A673 (cell line): ENCODE measurements around the gene GTF3C1. TPM values are rescaled to one million over a fixed set of nuclear protein-coding genes. Genes with fewer than 3 reads are reported as not detected.
"Not testable (repeated sequence)": the region's sequence is repeated elsewhere in the genome, so short reads cannot be mapped to it uniquely, and the experiment has no call there.

Experiments
- BruUV-seq: library from RNA; stranded (reverse); fragments of 400-500 nt; replicated peaks from 2 replicates; lab custom pipeline; 2021; lab: Mats Ljungman, UMichigan
- CTCF ChIA-PET: fragments of 300-600 bp; sonication (Branson Sonifier 250); formaldehyde crosslinking; loops from one replicate; lab custom pipeline; 2022; ENCODE audit warnings: antibody characterized with exemption; lab: Charles Lee
- POLR2A ChIA-PET: fragments of 300-600 bp; sonication (Branson Sonifier 250); formaldehyde crosslinking; loops from one replicate; lab custom pipeline; 2022; ENCODE audit warnings: antibody characterized with exemption; ENCODE audit not compliant: low non-redundant PET; lab: Charles Lee
- DNase-seq: peaks from one replicate; pipeline ENCODE4 v3.0.0-alpha.2; 2015; ENCODE audit warnings: low spot score
- H3K27ac ChIP-seq: fragments of 200-600 bp; sonication (generic); 2 replicates; pipeline ENCODE4 v1.5.1; 2016; ENCODE audit warnings: mixed run types, low read depth, mild to moderate bottlenecking, mixed read lengths, antibody characterized with exemption, low read length; ENCODE audit not compliant: poor library complexity, severe bottlenecking
- H3K27me3 ChIP-seq: fragments of 200-600 bp; sonication (generic); replicated peaks from 2 replicates; pipeline ENCODE4 v1.6.1; 2017; ENCODE audit warnings: mixed run types, low read depth, mild to moderate bottlenecking, mixed read lengths, antibody characterized with exemption, low read length; ENCODE audit not compliant: insufficient read depth, poor library complexity
- H3K36me3 ChIP-seq: fragments of 200-600 bp; sonication (generic); 2 replicates; pipeline ENCODE4 v1.6.1; 2016; ENCODE audit warnings: mixed run types, mild to moderate bottlenecking, mixed read lengths, antibody characterized with exemption, low read length; ENCODE audit not compliant: insufficient read depth, poor library complexity, severe bottlenecking
- H3K4me1 ChIP-seq: fragments of 200-600 bp; sonication (generic); 2 replicates; pipeline ENCODE4 v1.6.1; 2017; ENCODE audit warnings: mixed run types, mild to moderate bottlenecking, mixed read lengths, antibody characterized with exemption, low read length; ENCODE audit not compliant: insufficient read depth, poor library complexity, severe bottlenecking
- H3K4me3 ChIP-seq: fragments of 200-600 bp; sonication (generic); 2 replicates; pipeline ENCODE4 v1.5.1; 2016; ENCODE audit warnings: low read depth, mixed run types, mild to moderate bottlenecking, mixed read lengths, low read length; ENCODE audit not compliant: poor library complexity, severe bottlenecking
- H3K9me3 ChIP-seq: fragments of 200-600 bp; sonication (generic); 2 replicates; pipeline ENCODE4 v1.6.1; 2016; ENCODE audit warnings: mixed run types, low read depth, mild to moderate bottlenecking, mixed read lengths, antibody characterized with exemption, low read length; ENCODE audit not compliant: poor library complexity, severe bottlenecking
- EZH2 ChIP-seq: fragments of 200-600 bp; sonication (generic); IDR thresholded peaks from 2 replicates; pipeline ENCODE4 v1.6.1; 2017; ENCODE audit warnings: borderline replicate concordance, low read depth, mild to moderate bottlenecking, mixed read lengths, antibody characterized with exemption, low read length; ENCODE audit not compliant: poor library complexity, severe bottlenecking
- intact Hi-C: fragments of 100-400 bp; cut with micrococcal nuclease; formaldehyde crosslinking; loops from one replicate; pipeline ENCODE4 v1.10.0; 2022; ENCODE audit not compliant: unreplicated experiment
- total RNA-seq: library from RNA; stranded (reverse); gene quantifications from 2 replicates; pipeline ENCODE4 v1.2.3, GENCODE V29; 2021
- TF ChIP-seq, protein P1 (sequence below): fragments of 300-800, 200-600 bp; sonication (generic); conservative IDR thresholded peaks from 2 replicates; pipeline ENCODE4 v1.5.1; 2017; ENCODE audit warnings: low read depth, mild to moderate bottlenecking, antibody characterized with exemption, low read length, moderate library complexity, mixed read lengths

GTF3C1 gene
- total RNA-seq, 1 experiment from 2014 or later: 94.2 TPM

DNA sequence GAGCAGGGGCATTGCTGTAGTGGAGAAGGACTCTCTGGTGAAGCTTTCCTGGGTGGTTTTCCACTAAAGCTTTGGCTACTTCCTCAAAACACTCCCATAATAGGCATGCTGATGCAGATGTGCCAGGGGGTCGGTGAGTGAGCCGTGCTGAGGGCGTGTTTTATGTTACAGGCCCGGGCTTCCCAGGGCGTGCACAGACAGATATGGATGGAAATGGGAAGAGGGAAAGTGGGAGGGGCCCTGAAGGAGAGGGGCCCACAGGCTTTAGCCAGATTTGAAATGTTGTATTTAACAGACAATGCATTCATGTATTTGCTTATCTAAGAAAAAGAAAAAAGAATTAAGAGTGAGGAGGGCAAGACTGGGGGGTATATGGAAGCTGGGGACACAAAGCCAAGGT is 91.5 kb downstream of the GTF3C1 start:
- BruUV-seq: no TSS peak
- H3K4me3 ChIP-seq: no peak overlapping the region
- DNase-seq: no peak
- no peaks in the 10 kb centered on the region for H3K27me3 ChIP-seq
- H3K9me3 ChIP-seq: no peaks in the 10 kb centered on the region
- POLR2A ChIA-PET: no interaction called here
- CTCF ChIA-PET: no interaction called here
- no peak overlapping the region for H3K27ac ChIP-seq
- H3K36me3 ChIP-seq: peaks cover 20% of the 10 kb centered on the region
- intact Hi-C loops: loop anchor here (5.0 kb wide), 1 partner anchor 91 kb away; no protein-coding TSS in a partner anchor
- TF ChIP-seq EZH2: no peak
- TF ChIP-seq, protein P1, sequence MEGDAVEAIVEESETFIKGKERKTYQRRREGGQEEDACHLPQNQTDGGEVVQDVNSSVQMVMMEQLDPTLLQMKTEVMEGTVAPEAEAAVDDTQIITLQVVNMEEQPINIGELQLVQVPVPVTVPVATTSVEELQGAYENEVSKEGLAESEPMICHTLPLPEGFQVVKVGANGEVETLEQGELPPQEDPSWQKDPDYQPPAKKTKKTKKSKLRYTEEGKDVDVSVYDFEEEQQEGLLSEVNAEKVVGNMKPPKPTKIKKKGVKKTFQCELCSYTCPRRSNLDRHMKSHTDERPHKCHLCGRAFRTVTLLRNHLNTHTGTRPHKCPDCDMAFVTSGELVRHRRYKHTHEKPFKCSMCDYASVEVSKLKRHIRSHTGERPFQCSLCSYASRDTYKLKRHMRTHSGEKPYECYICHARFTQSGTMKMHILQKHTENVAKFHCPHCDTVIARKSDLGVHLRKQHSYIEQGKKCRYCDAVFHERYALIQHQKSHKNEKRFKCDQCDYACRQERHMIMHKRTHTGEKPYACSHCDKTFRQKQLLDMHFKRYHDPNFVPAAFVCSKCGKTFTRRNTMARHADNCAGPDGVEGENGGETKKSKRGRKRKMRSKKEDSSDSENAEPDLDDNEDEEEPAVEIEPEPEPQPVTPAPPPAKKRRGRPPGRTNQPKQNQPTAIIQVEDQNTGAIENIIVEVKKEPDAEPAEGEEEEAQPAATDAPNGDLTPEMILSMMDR: no peak
- peaks cover 9% of the 10 kb centered on the region for H3K4me1 ChIP-seq

DNA sequence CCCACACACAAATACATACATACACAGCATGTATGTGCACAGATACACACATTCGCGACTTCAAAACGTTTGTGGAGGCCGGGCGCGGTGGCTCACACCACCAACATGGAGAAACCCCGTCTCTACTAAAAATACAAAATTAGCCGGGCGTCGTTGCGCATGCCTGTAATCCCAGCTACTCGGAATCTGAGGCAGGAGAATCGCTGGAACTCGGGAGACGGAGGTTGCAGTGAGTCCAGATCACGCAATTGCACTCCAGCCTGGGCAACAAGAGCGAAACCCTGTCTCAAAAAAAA is 92.2 kb downstream of the GTF3C1 start:
- H3K4me3 ChIP-seq, H3K27ac ChIP-seq, CTCF ChIA-PET, H3K4me1 ChIP-seq, POLR2A ChIA-PET, H3K9me3 ChIP-seq, DNase-seq, H3K27me3 ChIP-seq, BruUV-seq: not testable (repeated sequence)
- H3K36me3 ChIP-seq: peaks cover 14% of the 10 kb centered on the region
- intact Hi-C loops: loop anchor here (1.0 to 5.0 kb wide), 3 partner anchors 90 to 305 kb away; no protein-coding TSS in a partner anchor

DNA sequence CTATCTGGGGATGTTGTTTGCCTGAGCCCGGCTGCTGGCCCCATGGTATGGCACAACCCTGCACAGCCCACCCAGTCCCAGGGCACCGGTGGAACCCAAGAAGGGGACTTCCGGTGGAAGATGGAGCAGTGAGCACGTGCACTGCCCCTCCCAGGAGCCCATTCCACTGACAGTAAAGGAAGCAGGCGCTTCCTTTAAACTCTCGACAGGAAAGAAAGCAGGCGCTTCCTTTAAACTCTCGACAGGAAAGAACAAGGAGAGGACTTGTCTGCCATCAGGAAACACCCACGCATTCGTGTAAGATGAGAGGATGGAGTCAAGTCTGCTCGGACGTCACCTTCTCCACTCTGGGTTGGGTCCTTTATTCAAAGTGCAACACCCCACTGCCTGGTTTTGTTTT is 94.0 kb downstream of the GTF3C1 start:
- H3K4me1 ChIP-seq: peaks cover 9% of the 10 kb centered on the region
- H3K27ac ChIP-seq: no peak overlapping the region
- H3K36me3 ChIP-seq: peaks cover 5% of the 10 kb centered on the region
- DNase-seq: peak; percentile 68
- CTCF ChIA-PET: interaction anchor here (0.6 kb wide), 1 partner anchor 29 kb away, joined by 6 read pairs; no protein-coding TSS in a partner anchor
- no peaks in the 10 kb centered on the region for H3K27me3 ChIP-seq
- H3K9me3 ChIP-seq: no peaks in the 10 kb centered on the region
- POLR2A ChIA-PET: interaction anchor here (0.6 kb wide), 1 partner anchor 483 kb away, joined by 3 read pairs; no protein-coding TSS in a partner anchor
- BruUV-seq: no TSS peak
- intact Hi-C loops: loop anchor here (2.0 to 5.0 kb wide), 2 partner anchors 88 to 303 kb away; no protein-coding TSS in a partner anchor
- TF ChIP-seq, protein P1: no peak
- no peak for TF ChIP-seq EZH2
- no peak overlapping the region for H3K4me3 ChIP-seq

DNA sequence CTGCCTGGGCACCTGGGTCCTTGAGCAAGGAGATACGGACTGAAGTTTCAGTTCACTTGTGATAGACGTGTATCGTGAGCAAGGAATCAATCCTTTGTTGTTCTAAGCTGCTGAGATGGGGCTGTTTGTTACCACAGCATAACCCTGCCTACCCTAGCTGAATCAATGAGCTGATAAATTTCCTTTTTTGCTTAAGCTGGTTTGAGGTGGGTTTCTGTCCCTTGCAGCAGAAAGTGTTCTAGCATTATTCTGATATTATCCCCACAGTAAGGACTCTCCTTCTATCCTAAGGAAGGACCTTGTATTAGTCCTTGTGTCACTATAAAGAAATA is 96.3 kb downstream of the GTF3C1 start:
- no TSS peak for BruUV-seq
- Histone ChIP-seq H3K4me1 (peaks cover 9% of the 10 kb centered on the region), H3K9me3 (no peaks in the 10 kb centered on the region), H3K4me3 (no peak overlapping the region), H3K36me3 (no peaks in the 10 kb centered on the region), H3K27ac (no peak overlapping the region), H3K27me3 (no peaks in the 10 kb centered on the region)
- ChIA-PET CTCF (no interaction called here), POLR2A (no interaction called here)
- no peak for DNase-seq
- intact Hi-C loops: no loop called here
- TF ChIP-seq EZH2: no peak
- TF ChIP-seq, protein P1: no peak
